GM21381 (cell line): ENCODE measurements around the gene TNRC6C.
A peak's percentile ranks its signal among the peaks of the same experiment; 100 is the strongest.

ENCODE experiments used
- ATAC-seq: cut with Tn5 transposase; IDR thresholded peaks from one replicate; pipeline ENCODE4 v1.9.1; 2021; ENCODE audit warnings: mild to moderate bottlenecking, moderate library complexity; ENCODE audit not compliant: unreplicated experiment

Gene TNRC6C

DNA sequence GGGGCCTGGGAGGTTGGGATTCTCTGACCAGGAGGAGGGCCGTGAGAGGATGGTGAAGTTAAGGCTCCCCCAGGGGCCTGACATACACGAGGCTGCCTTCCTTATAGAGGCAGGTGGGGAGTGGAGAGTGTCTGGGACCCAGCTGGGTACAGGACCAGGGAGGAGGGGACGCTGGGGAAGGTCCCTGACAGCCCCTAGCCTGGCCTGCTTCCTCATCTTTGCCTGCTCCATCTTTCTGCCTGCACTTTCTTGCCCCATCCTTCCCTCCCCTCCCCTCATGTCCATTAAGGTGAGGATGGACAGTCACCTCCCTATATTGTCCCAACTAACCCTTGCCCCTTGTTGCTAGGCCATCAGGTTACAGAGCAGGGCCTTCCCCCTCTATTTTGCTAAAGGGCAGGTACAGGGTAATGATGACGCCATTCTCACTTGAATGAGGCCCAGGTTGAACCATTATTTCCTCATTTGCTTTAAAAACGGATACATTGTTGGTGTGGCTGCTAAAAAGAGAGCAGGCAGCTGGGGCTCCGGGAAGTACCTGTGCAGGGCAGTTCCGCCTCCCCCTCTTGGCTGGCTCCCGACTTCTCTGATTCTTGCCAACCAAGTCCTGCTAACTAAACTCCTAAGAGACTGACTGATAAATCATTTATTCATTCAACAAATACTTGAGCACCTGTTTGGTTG, 189.0 kb downstream of the TNRC6C start:
- ATAC-seq = no peak

DNA sequence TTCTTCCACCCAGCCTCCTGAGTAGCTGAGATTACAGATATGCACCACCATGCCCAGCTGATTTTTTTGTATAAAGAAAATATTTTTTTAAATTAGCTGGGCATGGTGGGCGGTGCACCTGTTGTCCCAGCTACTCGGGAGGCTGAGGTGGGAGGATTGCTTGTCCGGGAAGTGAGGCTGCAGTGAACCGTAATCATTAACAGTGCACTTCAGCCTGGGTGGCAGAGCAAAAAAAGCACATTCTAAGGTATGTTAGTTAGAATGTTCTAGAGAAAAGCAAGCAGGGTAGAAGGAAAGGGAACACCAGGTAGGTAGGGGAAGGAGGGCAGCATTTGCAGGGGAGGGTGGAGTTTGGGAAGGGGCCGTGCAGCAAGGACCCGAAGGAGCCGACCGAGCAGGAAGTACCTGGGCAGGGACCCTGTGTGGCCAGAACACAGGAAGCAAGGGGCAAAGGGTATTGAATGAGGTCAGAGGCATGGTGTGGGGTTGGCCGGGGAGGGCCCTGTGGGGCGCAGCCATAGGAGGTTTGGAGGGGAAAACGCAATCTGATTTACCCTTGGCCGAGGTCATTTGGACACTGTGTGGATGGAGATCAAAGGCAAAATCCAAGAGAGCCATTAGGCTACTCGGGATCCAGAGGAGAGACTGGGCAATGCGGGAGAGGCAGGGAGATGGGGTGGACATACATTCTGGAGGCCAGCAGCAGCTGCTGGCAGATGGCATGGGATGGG, 189.9 kb downstream of the TNRC6C start:
- no peak for ATAC-seq

DNA sequence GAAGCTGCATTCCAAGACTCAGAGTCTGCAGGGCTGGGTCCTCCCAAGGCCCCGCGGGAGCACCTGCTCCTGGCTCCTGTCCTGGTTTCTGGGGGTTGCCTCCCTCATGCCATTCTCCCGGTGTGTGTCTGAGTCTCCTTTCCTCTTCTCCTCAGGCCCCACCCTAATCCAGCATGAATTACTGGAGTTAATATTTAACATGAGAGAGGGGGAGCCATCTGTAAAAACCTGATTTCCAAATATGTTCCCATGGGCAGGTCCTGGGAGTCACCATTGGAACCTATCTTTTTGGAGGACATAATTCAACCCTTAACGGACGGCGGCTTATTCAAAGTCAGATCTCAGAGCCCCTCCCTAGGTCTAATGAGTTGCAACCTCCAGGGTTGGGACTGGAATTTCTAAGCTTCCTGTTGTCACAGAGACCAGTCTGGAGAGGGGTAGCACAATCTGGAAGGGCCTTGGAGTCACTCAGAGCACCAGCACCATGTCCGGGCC, 193.1 kb downstream of the TNRC6C start:
- ATAC-seq = no peak

DNA sequence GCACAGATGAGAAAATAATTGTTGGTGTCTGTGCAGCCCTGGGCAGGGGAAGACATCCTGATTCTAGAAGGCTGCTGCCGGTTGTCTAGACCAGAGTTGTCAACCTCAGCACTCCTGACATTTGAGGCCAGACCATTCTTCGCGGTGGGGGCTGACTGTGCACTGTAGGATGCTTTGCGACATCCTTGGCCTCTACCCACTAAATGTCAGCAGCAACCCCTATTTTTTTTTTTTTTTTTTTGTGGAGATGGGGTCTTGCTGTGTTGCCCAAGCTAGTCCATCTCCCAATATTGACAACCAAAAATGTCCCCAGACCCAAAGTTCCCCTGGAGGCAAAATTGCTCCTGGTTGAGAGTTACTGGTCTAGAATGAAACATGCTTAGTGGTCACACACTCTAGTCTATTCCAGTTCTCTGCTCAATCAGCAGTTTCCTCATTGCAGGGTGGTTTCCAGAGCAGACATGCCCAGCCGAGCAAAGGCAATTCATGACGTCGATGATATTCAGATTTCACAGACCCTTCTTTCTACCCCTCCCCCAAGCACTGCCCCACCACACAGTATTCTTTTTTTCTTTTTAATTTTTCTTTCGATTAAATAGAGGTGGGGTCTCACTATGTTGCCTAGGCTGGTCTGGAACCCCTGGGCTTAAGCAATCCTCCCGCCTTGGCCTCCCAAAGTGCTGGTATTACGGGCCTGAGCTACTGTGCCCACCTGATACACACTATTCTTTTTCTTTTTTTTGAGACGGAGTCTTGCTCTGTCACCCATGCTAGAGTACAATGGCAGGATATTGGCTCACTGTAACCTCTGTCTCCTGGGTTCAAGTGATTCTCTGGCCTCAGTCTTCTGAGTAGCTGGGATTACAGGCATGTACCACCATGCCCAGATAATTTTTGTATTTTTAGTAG, 196.7 kb downstream of the TNRC6C start:
- peak; percentile 50 for ATAC-seq
